HG02840 (cell line): ENCODE data around the gene CIB1.

Experiments
- ATAC-seq: cut with Tn5 transposase; IDR thresholded peaks from one replicate; pipeline ENCODE4 v1.9.1; 2021; ENCODE audit warnings: mild to moderate bottlenecking, moderate library complexity, moderate number of reproducible peaks; ENCODE audit not compliant: unreplicated experiment, low FRiP score

CIB1 gene

DNA sequence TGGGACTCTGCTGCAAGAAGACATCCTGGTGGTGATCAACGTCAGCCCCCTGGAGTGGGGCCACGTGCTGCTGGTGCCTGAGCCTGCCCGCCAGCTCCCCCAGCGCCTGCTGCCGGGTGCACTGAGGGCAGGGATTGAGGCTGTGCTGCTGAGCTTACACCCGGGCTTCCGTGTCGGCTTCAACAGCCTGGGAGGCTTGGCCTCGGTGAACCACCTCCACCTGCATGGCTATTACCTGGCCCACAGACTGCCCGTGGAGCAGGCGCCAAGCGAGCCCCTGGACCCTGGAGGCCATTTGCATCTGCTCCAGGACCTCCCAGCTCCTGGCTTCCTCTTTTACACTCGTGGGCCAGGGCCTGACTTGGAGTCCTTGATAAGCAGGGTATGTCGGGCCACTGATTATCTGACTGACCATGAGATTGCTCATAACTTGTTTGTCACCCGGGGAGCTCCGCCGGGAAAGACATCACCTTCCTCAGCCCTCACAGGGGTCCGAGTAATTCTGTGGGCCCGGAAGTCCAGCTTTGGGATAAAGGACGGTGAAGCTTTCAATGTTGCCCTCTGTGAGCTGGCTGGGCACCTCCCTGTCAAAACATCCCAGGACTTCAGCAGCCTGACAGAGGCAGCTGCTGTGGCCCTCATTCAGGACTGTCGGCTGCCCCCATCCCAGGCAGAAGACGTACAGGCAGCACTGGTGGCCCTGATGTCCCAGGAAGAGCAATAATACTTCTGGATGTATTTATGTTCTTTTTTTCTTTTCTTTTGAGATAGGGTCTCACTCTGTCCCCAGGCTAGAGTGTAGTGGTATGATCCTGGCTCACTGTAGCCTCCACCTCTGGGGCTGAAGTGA lies 7.8 kb upstream of the CIB1 start:
- no peak for ATAC-seq

DNA sequence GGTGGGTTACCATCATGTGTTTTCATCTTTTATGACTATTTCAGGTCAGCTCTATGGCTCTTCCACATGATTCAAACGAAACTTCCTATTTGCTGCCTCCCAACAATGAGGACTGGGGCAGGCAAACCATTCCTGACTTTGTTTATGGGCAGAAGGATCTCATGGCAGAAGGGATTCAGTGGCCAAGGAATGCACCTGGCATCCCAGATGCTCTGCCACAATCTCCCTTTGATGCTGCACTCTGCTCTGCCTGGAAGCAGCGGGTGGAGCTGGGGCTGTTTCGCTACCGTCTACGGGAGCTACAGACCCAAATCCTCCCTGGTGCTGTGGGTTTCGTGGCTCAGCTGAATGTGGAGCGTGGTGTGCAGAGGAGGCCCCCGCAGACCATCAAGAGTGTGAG lies 7.1 kb upstream of the CIB1 start:
- ATAC-seq = no peak

DNA sequence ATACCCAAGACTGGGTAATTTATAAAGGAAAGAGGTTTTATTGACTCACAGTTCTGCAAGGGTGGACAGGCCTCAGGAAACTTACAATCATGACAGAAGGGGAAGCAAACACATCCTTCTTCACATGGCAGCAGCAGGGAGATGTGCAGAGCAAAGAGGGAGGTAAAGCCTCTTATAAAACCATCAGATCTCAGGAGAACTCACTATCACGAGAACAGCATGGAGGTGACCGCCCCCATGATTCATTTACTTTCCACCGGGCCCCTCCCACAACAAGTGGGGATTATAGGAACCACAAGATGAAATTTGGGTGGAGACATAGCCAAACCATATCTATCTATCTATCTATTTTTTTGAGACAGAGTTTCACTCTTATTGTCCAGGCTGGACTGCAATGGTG lies 5.6 kb upstream of the CIB1 start:
- no peak for ATAC-seq

DNA sequence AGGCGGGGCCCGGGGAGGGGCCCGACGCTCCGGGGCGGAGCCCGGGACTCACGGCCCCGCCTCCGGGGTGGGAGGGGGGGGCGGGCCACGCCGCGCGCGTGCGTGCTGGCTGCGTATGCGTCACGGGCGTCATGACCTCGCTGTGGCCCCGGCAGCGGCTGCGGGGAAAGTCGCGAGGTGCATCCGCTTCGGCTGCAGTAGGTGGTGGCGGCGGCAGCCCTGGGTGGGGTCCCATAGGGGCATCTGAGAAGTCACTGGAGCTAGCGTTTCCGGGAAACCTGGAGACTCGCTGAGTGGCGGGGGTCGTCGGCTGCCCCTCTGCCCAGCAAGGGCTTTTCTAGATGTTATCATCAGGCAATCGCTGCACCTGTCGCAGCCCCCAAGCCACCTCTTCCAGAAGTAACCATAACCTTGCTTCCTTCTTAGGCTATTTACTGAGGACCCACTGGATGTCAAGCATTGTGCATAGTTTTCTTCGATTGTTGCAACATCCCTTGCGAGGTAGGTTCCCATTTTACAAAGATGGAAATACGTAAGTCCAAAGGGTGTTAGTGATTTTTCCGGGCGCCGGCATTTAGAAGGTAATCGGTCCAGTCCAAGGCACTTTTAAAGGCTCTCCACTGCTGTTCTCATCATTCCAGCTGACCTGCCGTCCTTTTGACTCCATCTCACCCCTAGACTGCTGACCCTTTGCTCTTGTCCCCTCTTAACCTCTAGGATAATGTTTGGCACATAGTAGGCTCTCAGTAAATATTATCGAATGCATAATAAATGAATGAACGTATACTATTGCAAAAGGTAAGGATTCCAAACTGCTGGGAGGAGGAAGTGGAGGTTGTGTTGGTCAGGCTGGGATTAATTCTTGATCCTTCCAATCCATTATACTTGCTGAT lies 601 bp upstream of the CIB1 start, which contains the start of gene GDPGP1:
Gene GDPGP1, plus strand, starts transcription at position 114 of the 893 bp plus-strand sequence. CDS start 6,700 bp downstream, outside the sequence.
- ATAC-seq = peak; percentile 57

DNA sequence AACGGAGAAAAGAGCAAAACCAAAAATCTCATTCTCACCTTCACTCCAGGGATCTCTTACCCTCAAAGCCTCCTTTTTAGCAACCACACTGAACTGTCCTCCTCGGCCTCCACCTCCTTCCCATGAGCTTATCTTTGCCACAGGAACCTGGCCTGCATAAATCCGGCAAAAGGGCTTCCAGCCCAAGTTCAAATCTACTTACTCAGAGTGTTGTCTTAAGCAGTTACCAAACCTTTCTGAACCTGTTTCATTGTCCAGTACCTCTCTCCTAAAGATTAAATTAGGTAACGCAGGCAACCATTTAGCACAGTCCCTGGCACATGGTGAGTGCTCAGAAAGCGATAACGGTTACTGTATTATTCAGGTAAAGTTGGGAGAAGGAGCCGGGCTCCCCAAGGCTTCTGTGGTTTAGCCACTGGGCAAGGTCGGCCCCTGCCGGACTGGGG lies 777 bp downstream of the CIB1 start:
- no peak for ATAC-seq

DNA sequence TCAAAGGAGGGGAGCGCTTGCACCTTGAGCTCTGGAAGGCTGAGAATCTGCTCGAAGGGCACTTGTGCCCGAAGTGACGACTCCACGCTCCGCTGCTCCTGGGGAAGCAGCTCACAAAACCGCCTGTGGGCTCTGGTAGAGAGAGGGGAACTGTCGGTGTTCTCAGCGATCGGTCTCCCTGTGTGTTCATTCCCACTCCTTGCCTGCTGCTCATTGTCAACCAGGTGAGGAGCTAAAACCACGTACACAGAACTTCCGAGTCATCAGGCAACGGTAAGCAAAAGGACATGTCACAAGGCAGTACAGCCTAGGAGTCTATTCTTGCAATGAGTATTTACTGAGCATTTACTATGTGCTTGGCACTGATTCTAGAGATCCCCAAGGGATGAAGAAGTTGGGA lies 1.5 kb downstream of the CIB1 start:
- ATAC-seq = no peak

DNA sequence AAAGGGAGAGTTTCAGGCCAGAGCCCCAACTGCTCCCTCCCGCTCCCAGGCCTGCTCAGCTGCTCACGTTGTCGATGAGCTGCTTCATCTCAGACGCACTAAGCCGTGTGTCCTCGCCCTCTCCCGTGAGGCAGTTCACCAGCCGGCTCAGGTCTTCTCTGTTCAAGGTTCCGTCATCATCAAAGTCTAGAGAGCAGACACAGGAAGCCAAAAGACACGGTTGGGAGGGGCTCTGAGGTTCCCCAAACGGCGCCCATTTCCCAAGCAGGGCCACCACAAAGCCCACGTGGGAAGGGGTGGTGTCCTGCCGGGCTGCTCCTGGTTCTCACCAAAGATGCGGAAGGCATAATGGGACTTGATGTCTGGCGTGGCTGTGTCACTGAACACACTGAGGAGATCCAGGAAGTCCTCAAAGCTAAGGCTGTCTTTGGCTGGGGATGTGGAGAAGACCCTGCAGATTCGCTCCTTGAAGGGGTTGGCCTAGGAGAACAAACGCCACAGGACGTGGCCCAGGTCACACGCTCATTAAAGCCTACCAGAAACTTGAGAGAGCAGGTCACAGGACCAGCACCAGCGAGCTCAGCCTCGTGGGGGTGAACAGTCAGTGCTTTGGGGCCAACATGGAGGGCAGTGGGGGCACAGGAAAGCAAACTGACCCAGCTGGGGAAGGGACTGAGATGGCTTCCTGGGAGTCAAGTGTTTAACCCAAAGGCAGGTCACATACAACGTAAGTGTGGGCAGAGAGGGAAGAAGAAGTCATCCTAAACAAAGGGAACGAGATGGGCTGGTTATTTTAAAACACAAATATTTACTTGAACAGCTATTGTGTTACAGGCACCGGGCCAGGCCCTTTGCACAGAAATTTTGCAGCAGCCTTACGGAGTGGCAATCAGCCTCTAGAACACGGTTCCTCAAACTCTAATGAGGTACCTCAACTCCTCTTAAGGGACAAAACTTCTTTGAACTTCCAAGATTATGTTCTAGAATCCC lies 2.4 kb downstream of the CIB1 start:
- no peak for ATAC-seq

DNA sequence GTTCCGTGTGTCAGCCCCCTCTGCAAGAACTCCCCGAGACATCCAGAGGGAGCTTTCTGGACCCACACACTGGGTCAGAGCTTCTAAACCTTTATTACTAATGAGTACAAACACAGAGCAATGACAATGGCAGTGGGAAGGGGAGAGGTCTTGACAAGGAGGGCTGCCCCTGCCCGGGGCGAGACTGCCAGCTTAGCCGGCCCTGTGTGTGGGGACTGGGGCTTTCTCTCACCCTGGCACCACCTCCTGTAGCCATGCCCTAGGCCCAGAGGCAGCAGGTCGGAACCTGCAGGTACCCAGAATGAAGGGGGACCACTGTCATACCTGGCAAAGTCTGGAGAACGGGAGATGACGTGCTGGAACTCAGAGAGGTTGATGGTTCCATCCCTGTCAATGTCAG lies 3.1 kb downstream of the CIB1 start:
- no peak for ATAC-seq

DNA sequence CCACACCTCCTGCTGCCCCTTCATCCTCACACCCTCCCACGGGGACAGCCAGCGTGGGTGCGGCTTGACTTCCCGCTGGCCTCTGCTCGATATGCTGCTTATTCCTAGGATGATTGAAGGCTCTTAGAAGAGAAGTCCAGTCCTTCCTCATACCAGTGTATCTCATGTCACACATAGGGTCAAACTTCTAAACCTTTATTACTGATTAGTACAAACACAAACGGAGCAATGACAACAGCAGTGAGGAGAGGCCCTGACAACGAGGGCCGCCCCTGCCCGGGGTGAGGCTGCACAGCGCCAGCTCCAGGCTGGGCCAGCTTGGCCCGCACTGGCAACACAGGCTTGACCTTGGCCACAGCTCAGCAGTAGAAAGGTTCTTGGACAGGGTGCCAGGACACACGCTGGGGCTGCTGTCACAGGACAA lies 3.7 kb downstream of the CIB1 start:
- ATAC-seq = no peak

DNA sequence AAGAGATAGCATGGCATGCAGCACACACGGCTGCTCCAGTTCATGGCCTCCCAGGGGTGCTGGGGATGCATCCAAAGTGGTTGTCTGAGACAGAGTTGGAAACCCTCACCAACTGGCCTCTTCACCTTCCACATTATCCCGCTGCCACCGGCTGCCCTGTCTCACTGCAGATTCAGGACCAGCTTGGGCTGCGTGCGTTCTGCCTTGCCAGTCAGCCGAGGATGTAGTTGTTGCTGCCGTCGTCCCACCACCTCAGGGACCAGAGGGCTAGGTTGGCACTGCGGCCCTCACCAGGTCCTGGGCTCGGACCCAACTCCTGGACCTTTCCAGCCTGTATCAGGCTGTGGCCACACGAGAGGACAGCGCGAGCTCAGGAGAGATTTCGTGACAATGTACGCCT lies 4.8 kb downstream of the CIB1 start:
- ATAC-seq = no peak

DNA sequence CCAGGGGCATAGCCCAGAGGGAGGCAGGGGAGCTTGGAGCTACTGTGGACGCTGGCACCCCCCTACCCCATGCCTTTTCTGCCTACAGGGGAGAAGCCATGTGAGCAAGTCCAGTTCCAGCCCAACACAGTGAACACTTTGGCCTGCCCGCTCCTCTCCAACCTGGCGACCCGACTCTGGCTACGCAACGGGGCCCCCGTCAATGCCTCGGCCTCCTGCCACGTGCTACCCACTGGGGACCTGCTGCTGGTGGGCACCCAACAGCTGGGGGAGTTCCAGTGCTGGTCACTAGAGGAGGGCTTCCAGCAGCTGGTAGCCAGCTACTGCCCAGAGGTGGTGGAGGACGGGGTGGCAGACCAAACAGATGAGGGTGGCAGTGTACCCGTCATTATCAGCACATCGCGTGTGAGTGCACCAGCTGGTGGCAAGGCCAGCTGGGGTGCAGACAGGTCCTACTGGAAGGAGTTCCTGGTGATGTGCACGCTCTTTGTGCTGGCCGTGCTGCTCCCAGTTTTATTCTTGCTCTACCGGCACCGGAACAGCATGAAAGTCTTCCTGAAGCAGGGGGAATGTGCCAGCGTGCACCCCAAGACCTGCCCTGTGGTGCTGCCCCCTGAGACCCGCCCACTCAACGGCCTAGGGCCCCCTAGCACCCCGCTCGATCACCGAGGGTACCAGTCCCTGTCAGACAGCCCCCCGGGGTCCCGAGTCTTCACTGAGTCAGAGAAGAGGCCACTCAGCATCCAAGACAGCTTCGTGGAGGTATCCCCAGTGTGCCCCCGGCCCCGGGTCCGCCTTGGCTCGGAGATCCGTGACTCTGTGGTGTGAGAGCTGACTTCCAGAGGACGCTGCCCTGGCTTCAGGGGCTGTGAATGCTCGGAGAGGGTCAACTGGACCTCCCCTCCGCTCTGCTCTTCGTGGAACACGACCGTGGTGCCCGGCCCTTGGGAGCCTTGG lies 5.6 kb downstream of the CIB1 start:
- ATAC-seq = no peak

DNA sequence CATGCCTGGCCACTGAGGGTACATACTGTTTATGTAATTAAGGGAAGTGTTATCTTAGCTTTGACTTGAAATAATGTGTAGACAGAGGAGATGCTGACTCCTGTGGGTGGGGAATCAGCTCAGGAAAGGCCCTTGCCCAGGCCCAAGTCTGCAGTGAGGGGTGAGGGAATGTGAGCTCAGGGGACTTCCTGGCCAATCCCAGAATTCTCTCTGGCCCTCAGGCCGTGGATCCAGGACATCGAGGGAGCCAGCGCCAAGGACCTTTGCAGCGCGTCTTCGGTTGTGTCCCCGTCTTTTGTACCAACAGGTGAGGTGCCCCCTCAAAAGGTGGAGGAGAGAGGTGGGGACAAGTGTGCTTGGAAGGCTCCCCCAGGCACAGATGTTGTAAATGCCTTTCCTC lies 6.4 kb downstream of the CIB1 start:
- ATAC-seq = no peak

DNA sequence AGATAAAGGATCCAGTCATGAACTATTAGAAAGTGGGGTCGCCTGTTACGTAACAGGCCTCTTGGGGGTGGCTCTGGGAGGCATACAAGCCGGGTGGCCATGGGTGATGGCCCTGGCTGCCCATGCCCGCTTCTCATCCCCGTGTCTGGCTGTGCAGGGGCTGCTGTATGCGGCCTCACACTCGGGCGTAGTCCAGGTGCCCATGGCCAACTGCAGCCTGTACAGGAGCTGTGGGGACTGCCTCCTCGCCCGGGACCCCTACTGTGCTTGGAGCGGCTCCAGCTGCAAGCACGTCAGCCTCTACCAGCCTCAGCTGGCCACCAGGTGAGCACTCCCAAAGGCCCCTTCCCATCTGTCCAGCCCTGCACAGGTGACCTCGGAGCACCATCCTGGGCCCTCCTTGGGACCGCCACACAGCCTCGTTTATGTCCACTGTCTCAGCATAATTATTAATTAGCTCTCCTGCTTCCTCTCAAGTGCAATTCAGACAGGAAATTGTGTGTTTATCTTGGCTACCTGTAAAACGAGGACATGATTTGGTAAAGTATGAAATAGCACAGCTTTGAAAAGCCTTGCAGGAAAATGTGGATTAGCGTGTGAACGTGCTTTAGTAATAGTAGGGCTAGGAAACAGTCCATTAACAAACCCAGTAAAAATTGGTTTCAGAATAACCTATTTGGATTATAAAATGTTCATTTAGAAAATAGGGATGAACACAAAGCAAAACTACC lies 8.1 kb downstream of the CIB1 start:
- no peak for ATAC-seq

DNA sequence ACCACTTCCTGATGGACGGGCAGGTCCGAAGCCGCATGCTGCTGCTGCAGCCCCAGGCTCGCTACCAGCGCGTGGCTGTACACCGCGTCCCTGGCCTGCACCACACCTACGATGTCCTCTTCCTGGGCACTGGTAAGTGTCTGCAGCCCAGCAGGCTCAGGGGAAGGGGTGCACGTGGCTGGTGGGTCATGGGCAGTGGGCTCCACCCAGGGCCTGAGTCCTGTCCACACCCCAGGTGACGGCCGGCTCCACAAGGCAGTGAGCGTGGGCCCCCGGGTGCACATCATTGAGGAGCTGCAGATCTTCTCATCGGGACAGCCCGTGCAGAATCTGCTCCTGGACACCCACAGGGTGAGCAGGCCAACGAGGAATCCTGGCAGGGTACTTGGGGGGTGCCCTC lies 8.7 kb downstream of the CIB1 start:
- no peak for ATAC-seq

DNA sequence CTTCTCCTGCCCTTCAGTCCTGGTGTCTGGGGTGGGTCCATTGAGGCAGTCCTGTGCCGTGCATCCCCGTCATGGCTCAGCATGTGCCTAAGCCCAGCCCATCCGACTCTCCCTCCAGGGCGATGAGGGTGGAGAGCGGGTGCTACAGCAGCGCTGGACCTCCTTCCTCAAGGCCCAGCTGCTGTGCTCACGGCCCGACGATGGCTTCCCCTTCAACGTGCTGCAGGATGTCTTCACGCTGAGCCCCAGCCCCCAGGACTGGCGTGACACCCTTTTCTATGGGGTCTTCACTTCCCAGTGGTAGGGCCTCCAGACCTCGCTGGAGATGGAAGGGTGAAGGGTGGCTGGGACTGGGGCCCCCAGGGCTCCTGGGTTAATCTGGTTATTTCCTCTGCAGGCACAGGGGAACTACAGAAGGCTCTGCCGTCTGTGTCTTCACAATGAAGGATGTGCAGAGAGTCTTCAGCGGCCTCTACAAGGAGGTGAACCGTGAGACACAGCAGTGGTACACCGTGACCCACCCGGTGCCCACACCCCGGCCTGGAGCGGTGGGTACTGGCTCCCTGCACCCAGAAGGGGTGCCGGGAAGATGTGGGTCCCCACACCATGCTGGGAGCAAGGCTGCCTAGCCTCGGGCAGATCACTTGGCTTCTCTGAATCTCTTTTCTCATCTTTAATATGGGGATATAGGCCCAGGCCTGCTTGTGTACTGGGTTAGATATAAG lies 10.1 kb downstream of the CIB1 start:
- no peak for ATAC-seq

DNA sequence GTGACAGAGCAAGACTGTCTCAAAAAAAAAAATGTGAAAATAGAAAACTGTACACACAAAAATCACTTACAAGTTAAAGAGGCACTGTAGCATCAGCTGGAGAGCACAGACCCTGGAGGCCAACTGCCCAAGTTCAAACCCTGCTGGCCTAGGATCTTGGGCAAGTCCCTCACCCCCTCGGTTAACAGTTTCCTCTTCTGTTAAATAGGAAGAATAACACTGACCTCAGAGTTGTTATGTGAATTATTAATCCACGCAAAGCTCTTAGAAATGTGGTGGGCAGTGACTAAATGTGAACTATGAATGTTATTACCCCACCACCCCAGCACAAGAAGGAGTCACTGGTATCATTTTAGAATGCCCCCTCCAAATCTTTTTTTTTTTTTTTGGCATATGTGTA lies 11.2 kb downstream of the CIB1 start:
- ATAC-seq = no peak

DNA sequence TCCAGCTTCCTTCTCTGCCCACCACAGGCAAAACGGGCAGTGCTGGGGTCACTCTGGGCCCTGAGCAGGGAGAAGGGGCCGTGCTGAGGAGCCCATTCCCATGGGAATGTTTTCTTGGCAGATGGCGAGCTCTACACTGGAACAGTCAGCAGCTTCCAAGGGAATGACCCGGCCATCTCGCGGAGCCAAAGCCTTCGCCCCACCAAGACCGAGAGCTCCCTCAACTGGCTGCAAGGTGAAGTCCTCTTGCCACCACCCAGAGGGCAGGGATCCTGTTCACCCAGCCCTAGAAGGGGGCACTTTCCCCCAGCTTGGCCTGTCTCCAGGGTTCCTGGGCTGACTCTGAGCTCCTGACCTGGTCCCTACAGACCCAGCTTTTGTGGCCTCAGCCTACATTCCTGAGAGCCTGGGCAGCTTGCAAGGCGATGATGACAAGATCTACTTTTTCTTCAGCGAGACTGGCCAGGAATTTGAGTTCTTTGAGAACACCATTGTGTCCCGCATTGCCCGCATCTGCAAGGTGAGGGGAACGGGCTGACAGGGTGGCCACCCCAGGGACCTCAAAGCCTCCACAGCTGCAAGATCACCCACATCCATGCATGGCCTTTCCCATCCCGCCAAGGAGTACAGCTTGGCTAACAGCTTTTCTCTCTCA lies 12.4 kb downstream of the CIB1 start:
- no peak for ATAC-seq
